Thoracic aorta (tissue), 2 donors: ENCODE results near the gene SNTG2. TPM values are rescaled to one million over a fixed set of nuclear protein-coding genes. Genes with fewer than 3 reads are reported as not detected.

ENCODE experiments used
- ATAC-seq: fragments of 150-250 bp; one replicate; pipeline ENCODE4 v1.8.0; 2017; ENCODE audit warnings: low read depth; ENCODE audit not compliant: insufficient number of reproducible peaks, low FRiP score
- DNase-seq: peaks from one replicate; pipeline ENCODE4 v3.0.0-alpha.2; 2020; ENCODE audit warnings: low spot score
- H3K27ac ChIP-seq, 2 donors: fragments of 200-600 bp; sonication (generic); 1 replicate in 1 of 2; 2 replicates in 1 of 2; pipeline ENCODE4 v1.5.1; 2016; ENCODE audit warnings: mild to moderate bottlenecking in 2 of 2, moderate library complexity in 2 of 2
- H3K27me3 ChIP-seq: fragments of 200-600 bp; sonication (generic); replicated peaks from 2 replicates; pipeline ENCODE4 v1.6.0; 2016; ENCODE audit warnings: mild to moderate bottlenecking; ENCODE audit not compliant: insufficient read depth
- H3K36me3 ChIP-seq: fragments of 200-600 bp; sonication (generic); one replicate; pipeline ENCODE4 v1.5.1; 2016
- H3K4me1 ChIP-seq, 2 donors: fragments of 200-600 bp; sonication (generic); 1 replicate in 1 of 2; 2 replicates in 1 of 2; pipeline versions ENCODE4 v1.5.1 to v1.6.0; 2016; ENCODE audit warnings: low read depth in 2 of 2, mild to moderate bottlenecking in 1 of 2; ENCODE audit not compliant: control insufficient read depth in 1 of 2
- H3K4me3 ChIP-seq: fragments of 200-600 bp; sonication (generic); 2 replicates; pipeline ENCODE4 v1.5.1; 2016; ENCODE audit warnings: mild to moderate bottlenecking
- H3K9me3 ChIP-seq: fragments of 200-600 bp; sonication (generic); 2 replicates; pipeline ENCODE4 v1.5.1; 2016
- total RNA-seq, 2 donors: library from RNA; depleted of rRNA; stranded (reverse); fragments of >200 nt; gene quantifications; one replicate each; pipeline versions ENCODE4 v1.1.0 to v1.2.3, GENCODE V29; 2016
- TF ChIP-seq, protein P1 (sequence below): fragments of 200-600 bp; sonication (generic); IDR thresholded peaks from one replicate; pipeline ENCODE4 v1.5.1; 2019; ENCODE audit warnings: antibody characterized with exemption

SNTG2 gene
- total RNA-seq, 2 donors from 2014 or later, result 8.9 to 18.6 TPM

DNA sequence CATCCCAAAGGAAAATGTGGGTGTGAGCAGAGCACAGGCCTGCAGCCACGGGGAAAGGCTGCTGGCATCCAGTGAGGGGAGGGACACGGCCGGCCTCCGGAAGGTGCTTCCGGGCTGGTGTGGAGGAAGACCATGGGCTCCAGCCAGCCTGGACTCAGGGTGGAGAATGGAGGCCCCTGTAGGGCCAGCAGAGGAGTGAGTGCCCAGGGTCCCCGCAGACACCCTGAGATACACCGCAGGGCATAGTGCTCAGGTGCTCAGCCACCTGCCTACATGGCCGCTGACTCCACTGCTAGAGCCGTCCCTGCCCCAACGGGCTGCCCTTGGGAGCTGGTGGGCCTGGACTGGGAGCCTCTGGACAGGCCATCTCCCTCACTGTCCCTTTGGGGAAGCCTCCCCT lies 28.5 kb upstream of the SNTG2 start:
- Histone ChIP-seq H3K27me3 (no peaks in the 10 kb centered on the region), H3K4me1 (no peaks in the 10 kb centered on the region), H3K4me3 (no peak overlapping the region), H3K27ac (no peak overlapping the region), H3K9me3 (no peaks in the 10 kb centered on the region), H3K36me3 (no peaks in the 10 kb centered on the region)
- no peak for DNase-seq
- ATAC-seq, result no peak
- TF ChIP-seq, protein P1, sequence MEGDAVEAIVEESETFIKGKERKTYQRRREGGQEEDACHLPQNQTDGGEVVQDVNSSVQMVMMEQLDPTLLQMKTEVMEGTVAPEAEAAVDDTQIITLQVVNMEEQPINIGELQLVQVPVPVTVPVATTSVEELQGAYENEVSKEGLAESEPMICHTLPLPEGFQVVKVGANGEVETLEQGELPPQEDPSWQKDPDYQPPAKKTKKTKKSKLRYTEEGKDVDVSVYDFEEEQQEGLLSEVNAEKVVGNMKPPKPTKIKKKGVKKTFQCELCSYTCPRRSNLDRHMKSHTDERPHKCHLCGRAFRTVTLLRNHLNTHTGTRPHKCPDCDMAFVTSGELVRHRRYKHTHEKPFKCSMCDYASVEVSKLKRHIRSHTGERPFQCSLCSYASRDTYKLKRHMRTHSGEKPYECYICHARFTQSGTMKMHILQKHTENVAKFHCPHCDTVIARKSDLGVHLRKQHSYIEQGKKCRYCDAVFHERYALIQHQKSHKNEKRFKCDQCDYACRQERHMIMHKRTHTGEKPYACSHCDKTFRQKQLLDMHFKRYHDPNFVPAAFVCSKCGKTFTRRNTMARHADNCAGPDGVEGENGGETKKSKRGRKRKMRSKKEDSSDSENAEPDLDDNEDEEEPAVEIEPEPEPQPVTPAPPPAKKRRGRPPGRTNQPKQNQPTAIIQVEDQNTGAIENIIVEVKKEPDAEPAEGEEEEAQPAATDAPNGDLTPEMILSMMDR, result no peak

DNA sequence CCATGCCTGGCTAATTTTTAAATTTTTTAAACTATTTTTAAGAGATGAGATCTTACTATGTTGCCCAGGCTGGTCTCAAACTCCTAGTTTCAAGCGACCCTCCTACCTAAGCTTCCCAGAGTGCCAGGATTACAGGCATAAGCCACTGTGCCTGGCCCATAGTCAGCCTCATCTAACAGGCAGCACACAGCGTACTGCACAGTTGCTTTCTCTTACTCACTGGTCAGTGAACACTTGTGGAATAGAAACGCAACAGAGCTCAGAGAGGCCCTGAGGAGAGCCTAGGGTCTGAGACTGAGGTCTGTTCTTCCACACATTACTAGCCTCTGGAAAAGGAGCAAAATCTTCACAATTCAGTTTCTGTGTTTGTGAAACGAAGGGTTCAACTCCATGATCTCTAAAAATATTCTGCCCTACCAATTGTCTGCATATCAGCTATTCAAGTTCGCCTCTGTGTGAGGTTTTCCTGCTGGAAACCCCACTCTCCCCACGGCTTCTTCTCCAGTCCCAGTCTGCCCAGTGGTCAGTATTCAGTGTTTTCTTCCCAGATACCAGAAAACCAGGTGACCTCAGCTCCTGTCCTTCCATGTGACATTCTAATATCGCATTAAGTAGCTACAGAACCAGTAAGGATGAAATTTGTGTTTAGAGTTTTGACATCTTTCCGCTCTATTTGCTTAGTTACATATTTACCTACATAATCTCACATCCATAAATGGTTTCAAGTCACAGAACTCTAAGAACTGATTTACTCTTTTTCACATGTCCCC lies 26.6 kb upstream of the SNTG2 start:
- ATAC-seq, result no peak
- Histone ChIP-seq H3K27me3 (no peaks in the 10 kb centered on the region), H3K9me3 (no peaks in the 10 kb centered on the region), H3K4me1 (no peaks in the 10 kb centered on the region), H3K27ac (no peak overlapping the region), H3K4me3 (no peak overlapping the region), H3K36me3 (no peaks in the 10 kb centered on the region)
- DNase-seq, result no peak
- TF ChIP-seq, protein P1, result no peak

DNA sequence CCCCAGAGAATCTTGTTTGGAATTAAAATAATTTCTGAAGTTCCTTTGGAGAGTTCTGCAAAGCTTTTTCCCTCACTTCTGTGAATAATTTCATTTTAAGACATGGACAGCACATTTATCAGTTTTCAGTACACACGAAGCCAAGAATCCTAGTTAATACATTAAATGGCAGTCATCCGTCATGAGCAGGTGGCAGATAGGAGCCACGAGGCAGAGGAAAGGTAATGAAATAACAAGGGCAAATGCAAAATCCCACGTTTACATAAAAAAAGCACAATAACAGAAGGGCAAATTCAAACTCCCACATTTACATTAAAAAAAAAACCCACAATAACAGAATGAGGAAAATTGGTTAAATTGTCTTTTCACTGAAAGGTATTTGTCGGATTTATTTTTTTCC lies 25.9 kb upstream of the SNTG2 start:
- no peak for DNase-seq
- no peaks in the 10 kb centered on the region for H3K4me1 ChIP-seq
- H3K36me3 ChIP-seq, result no peaks in the 10 kb centered on the region
- no peak for ATAC-seq
- TF ChIP-seq, protein P1, result no peak
- H3K9me3 ChIP-seq, result no peaks in the 10 kb centered on the region
- no peak overlapping the region for H3K27ac ChIP-seq
- no peak overlapping the region for H3K4me3 ChIP-seq
- no peaks in the 10 kb centered on the region for H3K27me3 ChIP-seq

DNA sequence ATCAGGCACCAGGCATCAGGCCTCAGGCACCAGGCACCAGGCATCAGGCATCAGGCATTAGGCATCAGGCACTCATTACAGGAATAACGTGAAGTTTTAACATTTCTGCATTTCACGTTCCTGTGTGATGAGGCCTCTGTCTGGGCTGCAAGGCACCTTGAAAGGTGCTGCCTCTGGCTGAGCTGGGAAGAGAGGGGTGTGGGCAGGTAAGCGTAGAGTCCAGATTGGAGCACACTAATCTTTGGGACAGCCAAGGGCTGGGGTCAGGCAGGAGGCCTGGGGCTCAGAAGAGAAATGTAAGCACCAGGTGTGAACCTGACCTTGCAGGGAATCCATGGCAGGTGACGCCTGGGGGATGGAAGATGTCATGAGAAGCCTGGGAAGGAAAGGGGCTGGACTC lies 25.3 kb upstream of the SNTG2 start:
- ATAC-seq (no peak), DNase-seq (no peak)
- Histone ChIP-seq H3K27me3 (no peaks in the 10 kb centered on the region), H3K9me3 (no peaks in the 10 kb centered on the region), H3K4me3 (no peak overlapping the region), H3K36me3 (no peaks in the 10 kb centered on the region), H3K4me1 (no peaks in the 10 kb centered on the region), H3K27ac (no peak overlapping the region)
- TF ChIP-seq, protein P1, result no peak

DNA sequence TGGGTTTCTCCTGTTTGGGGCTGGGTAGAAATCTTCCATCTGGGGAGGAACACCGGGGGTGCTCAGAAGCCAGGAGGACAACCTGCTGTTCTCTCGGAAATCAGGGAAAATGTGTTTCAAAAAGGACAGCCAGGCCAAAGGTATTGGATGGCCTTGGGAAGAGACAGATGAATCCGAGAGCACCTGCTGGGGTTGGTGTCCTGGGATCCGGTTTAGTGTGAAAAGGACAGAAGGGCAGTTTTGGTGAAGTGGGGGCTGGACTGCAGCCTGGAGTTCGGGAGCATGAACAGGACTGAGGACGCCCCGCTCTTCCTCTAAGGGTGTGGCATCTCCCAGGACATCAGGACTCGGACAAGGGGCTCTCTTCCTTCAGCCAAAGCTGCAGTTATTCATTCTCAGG lies 24.9 kb upstream of the SNTG2 start:
- ATAC-seq, result no peak
- H3K4me1 ChIP-seq, result no peaks in the 10 kb centered on the region
- no peak overlapping the region for H3K4me3 ChIP-seq
- no peak overlapping the region for H3K27ac ChIP-seq
- H3K27me3 ChIP-seq, result no peaks in the 10 kb centered on the region
- H3K36me3 ChIP-seq, result no peaks in the 10 kb centered on the region
- no peak for DNase-seq
- no peaks in the 10 kb centered on the region for H3K9me3 ChIP-seq
- TF ChIP-seq, protein P1, result no peak
